MM.1S (cell line): Measurements from ENCODE around the gene RASSF6.
A peak's percentile ranks its signal among the peaks of the same experiment; 100 is the strongest.

Experiments
- DNase-seq: peaks from one replicate; pipeline ENCODE4 v3.0.0-alpha.2; 2015
- H2AFZ ChIP-seq: fragments of 300-600 bp; sonication (generic); 2 replicates; pipeline ENCODE4 v1.6.0; 2016; ENCODE audit warnings: antibody characterized with exemption, low read length
- H3F3A ChIP-seq: fragments of 300-600 bp; sonication (generic); 2 replicates; pipeline ENCODE4 v1.6.1; 2016; ENCODE audit warnings: mild to moderate bottlenecking, antibody characterized with exemption, low read length, moderate library complexity, mixed read lengths; ENCODE audit not compliant: insufficient read depth
- H3K27ac ChIP-seq: fragments of 300-600 bp; sonication (generic); 2 replicates; pipeline ENCODE4 v1.5.1; 2016; ENCODE audit warnings: mild to moderate bottlenecking, low read length
- H3K27me3 ChIP-seq: fragments of 300-600 bp; sonication (generic); replicated peaks from 2 replicates; pipeline ENCODE4 v1.6.0; 2016; ENCODE audit warnings: low read length; ENCODE audit not compliant: insufficient read depth
- H3K36me3 ChIP-seq: fragments of 300-600 bp; sonication (generic); replicated peaks from 2 replicates; pipeline ENCODE4 v1.6.1; 2016; ENCODE audit warnings: mild to moderate bottlenecking, low read length, mixed read lengths; ENCODE audit not compliant: insufficient read depth
- H3K4me1 ChIP-seq: fragments of 300-600 bp; sonication (generic); 2 replicates; pipeline ENCODE4 v1.6.1; 2016; ENCODE audit warnings: low read length, mixed read lengths
- H3K4me2 ChIP-seq: fragments of 300-600 bp; sonication (generic); 2 replicates; pipeline ENCODE4 v1.6.0; 2016; ENCODE audit warnings: low read depth, low read length
- H3K4me3 ChIP-seq: fragments of 300-600 bp; sonication (generic); 2 replicates; pipeline ENCODE4 v1.5.1; 2016; ENCODE audit warnings: low read length, mixed read lengths
- H3K79me2 ChIP-seq: fragments of 300-600 bp; sonication (generic); 2 replicates; pipeline ENCODE4 v1.6.1; 2016; ENCODE audit warnings: mixed run types, low read length, mixed read lengths
- H3K9ac ChIP-seq: fragments of 300-600 bp; sonication (generic); 2 replicates; pipeline ENCODE4 v1.6.1; 2016; ENCODE audit warnings: low read length, mixed read lengths
- H3K9me2 ChIP-seq: fragments of 300-600 bp; sonication (generic); replicated peaks from 2 replicates; pipeline ENCODE4 v1.6.1; 2016; ENCODE audit warnings: mild to moderate bottlenecking, low read length, mixed read lengths; ENCODE audit not compliant: insufficient read depth
- H3K9me3 ChIP-seq: fragments of 300-600 bp; sonication (generic); replicated peaks from 2 replicates; pipeline ENCODE4 v1.6.1; 2016; ENCODE audit warnings: mild to moderate bottlenecking, low read length, mixed read lengths; ENCODE audit not compliant: insufficient read depth
- H4K20me1 ChIP-seq: fragments of 300-600 bp; sonication (generic); 2 replicates; pipeline ENCODE4 v1.6.1; 2016; ENCODE audit warnings: mild to moderate bottlenecking, low read length, moderate library complexity, mixed read lengths; ENCODE audit not compliant: insufficient read depth
- EZH2 ChIP-seq: fragments of 300-600 bp; sonication (generic); optimal IDR thresholded peaks from 2 replicates; pipeline ENCODE3; 2017; ENCODE audit warnings: low read depth, mild to moderate bottlenecking, antibody characterized with exemption, low read length, mixed read lengths
- EZH2phosphoT487 ChIP-seq: fragments of 300-600 bp; sonication (generic); IDR thresholded peaks from 2 replicates; pipeline ENCODE4 v1.6.1; 2018; ENCODE audit warnings: antibody characterized with exemption, low read length
- TF ChIP-seq, protein P1 (sequence below): fragments of 300-600 bp; sonication (generic); IDR thresholded peaks from 2 replicates; pipeline ENCODE4 v1.5.1; 2016; ENCODE audit warnings: antibody characterized with exemption, low read length, mixed read lengths

RASSF6 gene

DNA sequence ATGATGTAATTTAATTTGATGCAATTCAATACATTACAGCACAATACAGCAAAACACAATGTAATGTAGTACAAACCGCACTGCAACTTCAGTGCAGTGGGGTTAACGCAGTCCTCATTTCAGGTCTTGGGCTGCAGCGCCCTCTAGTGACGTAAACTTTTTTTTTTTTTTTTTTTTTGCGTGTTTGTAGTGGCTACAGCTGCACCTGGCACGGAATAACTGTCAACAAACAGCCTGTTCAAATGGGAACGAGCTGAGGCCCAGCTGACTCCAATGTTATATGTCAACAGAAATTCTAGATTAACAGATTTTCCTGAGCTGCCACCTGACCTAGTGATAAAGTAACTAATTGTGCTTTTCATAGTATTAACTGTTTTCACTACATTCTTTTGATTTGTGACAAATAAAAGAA is 33.5 kb upstream of the RASSF6 start:
- Histone ChIP-seq H3K9ac (no peak overlapping the region), H3K9me2 (no peaks in the 10 kb centered on the region), H2AFZ (no peak overlapping the region), H3K4me1 (no peaks in the 10 kb centered on the region), H4K20me1 (no peaks in the 10 kb centered on the region), H3K79me2 (no peaks in the 10 kb centered on the region), H3K36me3 (no peaks in the 10 kb centered on the region), H3K4me3 (no peak overlapping the region), H3K27ac (no peak overlapping the region), H3K9me3 (no peaks in the 10 kb centered on the region), H3F3A (no peaks in the 10 kb centered on the region), H3K4me2 (no peak overlapping the region), H3K27me3 (no peaks in the 10 kb centered on the region)
- DNase-seq, result peak; percentile 85
- TF ChIP-seq EZH2phosphoT487, result no peak
- TF ChIP-seq, protein P1, sequence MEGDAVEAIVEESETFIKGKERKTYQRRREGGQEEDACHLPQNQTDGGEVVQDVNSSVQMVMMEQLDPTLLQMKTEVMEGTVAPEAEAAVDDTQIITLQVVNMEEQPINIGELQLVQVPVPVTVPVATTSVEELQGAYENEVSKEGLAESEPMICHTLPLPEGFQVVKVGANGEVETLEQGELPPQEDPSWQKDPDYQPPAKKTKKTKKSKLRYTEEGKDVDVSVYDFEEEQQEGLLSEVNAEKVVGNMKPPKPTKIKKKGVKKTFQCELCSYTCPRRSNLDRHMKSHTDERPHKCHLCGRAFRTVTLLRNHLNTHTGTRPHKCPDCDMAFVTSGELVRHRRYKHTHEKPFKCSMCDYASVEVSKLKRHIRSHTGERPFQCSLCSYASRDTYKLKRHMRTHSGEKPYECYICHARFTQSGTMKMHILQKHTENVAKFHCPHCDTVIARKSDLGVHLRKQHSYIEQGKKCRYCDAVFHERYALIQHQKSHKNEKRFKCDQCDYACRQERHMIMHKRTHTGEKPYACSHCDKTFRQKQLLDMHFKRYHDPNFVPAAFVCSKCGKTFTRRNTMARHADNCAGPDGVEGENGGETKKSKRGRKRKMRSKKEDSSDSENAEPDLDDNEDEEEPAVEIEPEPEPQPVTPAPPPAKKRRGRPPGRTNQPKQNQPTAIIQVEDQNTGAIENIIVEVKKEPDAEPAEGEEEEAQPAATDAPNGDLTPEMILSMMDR, result peak; percentile 57

DNA sequence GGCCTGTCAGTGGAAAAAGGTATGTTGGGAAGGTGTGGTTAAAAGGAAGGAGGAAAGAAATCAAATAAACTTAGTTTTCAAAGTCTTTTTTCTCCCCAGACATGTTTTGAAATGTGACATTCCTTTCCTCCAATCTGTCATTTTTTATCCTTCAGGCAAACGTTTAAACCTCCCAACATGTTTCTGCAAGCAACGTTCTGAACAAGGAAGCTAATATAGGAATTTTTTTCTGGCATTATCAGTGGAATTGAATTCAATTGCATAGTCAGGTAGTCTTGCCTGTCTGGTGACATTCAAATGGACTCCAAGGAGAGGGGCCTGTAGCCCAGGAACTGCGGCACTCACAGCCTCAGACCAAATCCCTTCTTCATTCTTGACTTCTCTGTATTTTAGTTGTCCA is 30.0 kb upstream of the RASSF6 start:
- no peaks in the 10 kb centered on the region for H3K9me3 ChIP-seq
- H3K36me3 ChIP-seq, result no peaks in the 10 kb centered on the region

DNA sequence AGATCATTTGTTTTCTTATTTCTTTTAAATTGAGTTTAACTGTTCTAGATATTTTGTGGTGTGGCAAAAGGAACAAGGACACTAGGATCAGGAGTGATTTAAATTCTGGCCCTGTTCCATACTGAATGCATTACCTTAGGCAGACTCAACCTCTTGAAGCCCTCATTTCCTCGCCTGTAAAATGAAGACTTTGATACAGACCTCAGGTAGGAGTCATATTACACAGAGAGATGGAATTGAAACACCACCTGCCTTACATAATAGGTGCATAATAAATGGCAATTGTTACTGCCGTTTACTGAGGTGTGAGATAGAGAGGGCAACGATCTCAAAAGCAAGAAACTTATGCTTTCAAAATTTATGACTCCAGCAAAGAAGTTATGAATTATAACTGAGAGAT is 28.2 kb upstream of the RASSF6 start:
- Histone ChIP-seq H3K4me2 (no peak overlapping the region), H3K27me3 (no peaks in the 10 kb centered on the region), H3K79me2 (no peaks in the 10 kb centered on the region), H3K9ac (no peak overlapping the region), H3F3A (no peaks in the 10 kb centered on the region), H4K20me1 (no peaks in the 10 kb centered on the region), H3K4me1 (no peaks in the 10 kb centered on the region), H3K36me3 (no peaks in the 10 kb centered on the region), H3K9me3 (no peaks in the 10 kb centered on the region), H3K4me3 (no peak overlapping the region), H3K27ac (no peak overlapping the region), H3K9me2 (no peaks in the 10 kb centered on the region), H2AFZ (no peak overlapping the region)
- TF ChIP-seq, protein P1, result no peak
- TF ChIP-seq EZH2phosphoT487 (no peak), EZH2 (no peak)
- DNase-seq, result no peak

More for the DNA sequence above, 30.0 kb upstream of the RASSF6 start:
- no peaks in the 10 kb centered on the region for H3F3A ChIP-seq
- no peaks in the 10 kb centered on the region for H3K27me3 ChIP-seq
- H3K9ac ChIP-seq, result no peak overlapping the region
- no peaks in the 10 kb centered on the region for H3K4me1 ChIP-seq
- no peaks in the 10 kb centered on the region for H3K9me2 ChIP-seq
- no peak overlapping the region for H2AFZ ChIP-seq
- H3K4me3 ChIP-seq, result no peak overlapping the region
- H3K4me2 ChIP-seq, result no peak overlapping the region
- H3K79me2 ChIP-seq, result no peaks in the 10 kb centered on the region
- TF ChIP-seq, protein P1, result no peak
- no peak for TF ChIP-seq EZH2phosphoT487
- no peak for TF ChIP-seq EZH2
- no peaks in the 10 kb centered on the region for H4K20me1 ChIP-seq
- H3K27ac ChIP-seq, result no peak overlapping the region
- no peak for DNase-seq
